BJ (cell line): ENCODE results near the gene TUBE1. TPM values are rescaled to one million over a fixed set of nuclear protein-coding genes. Genes with fewer than 3 reads are reported as not detected.

Experiments used
- CTCF ChIA-PET: fragments of 350-600 bp; formaldehyde crosslinking; extraction: SDS; loops from one replicate; lab custom pipeline; 2021; ENCODE audit warnings: antibody characterized with exemption, inconsistent platforms; lab: Yijun Ruan, JAX
- POLR2A ChIA-PET: fragments of 300-600 bp; sonication (Branson Sonifier 250); formaldehyde crosslinking; extraction: SDS; loops from one replicate; lab custom pipeline; 2021; ENCODE audit warnings: antibody characterized with exemption; lab: Charles Lee
- DNase-seq: peaks from one replicate; pipeline ENCODE4 v3.0.0-alpha.2; 2011; ENCODE audit warnings: low read depth
- H3K27me3 ChIP-seq: 2 replicates; pipeline ENCODE4 v1.6.0; 2011; ENCODE audit warnings: low read length; ENCODE audit not compliant: control insufficient read depth, insufficient read depth
- H3K36me3 ChIP-seq: 2 replicates; pipeline ENCODE4 v1.5.1; 2011; ENCODE audit warnings: low read length; ENCODE audit not compliant: control insufficient read depth, insufficient read depth
- H3K4me3 ChIP-seq: 2 replicates; pipeline ENCODE4 v1.5.1; 2011; ENCODE audit warnings: low read depth, mild to moderate bottlenecking, control low read depth, low read length
- CTCF ChIP-seq: IDR thresholded peaks from 2 replicates; pipeline ENCODE4 v1.5.1; 2011; ENCODE audit warnings: low read depth, mild to moderate bottlenecking, control low read depth, inconsistent platforms, low read length, moderate library complexity; ENCODE audit not compliant: insufficient read depth
- polyA plus RNA-seq: library from polyadenylated mRNA; depleted of rRNA; stranded (reverse); fragments of >200 nt; gene quantifications from 2 replicates; pipeline ENCODE4 v1.2.3, GENCODE V29; 2011

Gene TUBE1
- polyA plus RNA-seq, 1 experiment = 16.6 TPM

GRCh38 chr6:112027942-112028674 lies 59.2 kb downstream of the TUBE1 start:
- POLR2A ChIA-PET = no interaction called here
- H3K27me3 ChIP-seq = peaks cover 5% of the 10 kb centered on the region; the same call in 1 of the 2 replicates

GRCh38 chr6:112026933-112027332 lies 60.3 kb downstream of the TUBE1 start:
- Histone ChIP-seq H3K36me3 (no peaks in the 10 kb centered on the region), H3K27me3 (peaks cover 3% of the 10 kb centered on the region; the same call in 1 of the 2 replicates), H3K4me3 (no peak overlapping the region)
- ChIA-PET CTCF (interaction anchor here (0.7 to 4.2 kb wide), 2 partner anchors 15 to 317 kb away, joined by 3 to 41 read pairs; no protein-coding TSS in a partner anchor), POLR2A (no interaction called here)
- TF ChIP-seq CTCF = no peak
- DNase-seq = no peak

More at GRCh38 chr6:112027942-112028674, 59.2 kb downstream of the TUBE1 start:
- no peak for DNase-seq
- CTCF ChIA-PET = interaction anchor here (1.4 to 4.2 kb wide), 6 partner anchors 8 to 318 kb away, joined by 3 to 41 read pairs (median 12); no protein-coding TSS in a partner anchor
- no peak for TF ChIP-seq CTCF
- Histone ChIP-seq H3K4me3 (no peak overlapping the region), H3K36me3 (no peaks in the 10 kb centered on the region)

- no peak for DNase-seq
- H3K27me3 ChIP-seq = no peaks in the 10 kb centered on the region
- TF ChIP-seq CTCF = no peak
- no peaks in the 10 kb centered on the region for H3K36me3 ChIP-seq
- POLR2A ChIA-PET = no interaction called here
- CTCF ChIA-PET = no interaction called here
- H3K4me3 ChIP-seq = no peak overlapping the region
Observed at GRCh38 chr6:112024464-112024863, 62.8 kb downstream of the TUBE1 start.

- ChIA-PET POLR2A (no interaction called here), CTCF (interaction anchor here (1.2 kb wide), 1 partner anchor 764 kb away, joined by 3 read pairs; a partner anchor contains a TSS)
Observed at GRCh38 chr6:112022749-112023148, 64.5 kb downstream of the TUBE1 start.

More at GRCh38 chr6:112022749-112023148, 64.5 kb downstream of the TUBE1 start:
- DNase-seq = no peak
- H3K36me3 ChIP-seq = no peaks in the 10 kb centered on the region
- no peak for TF ChIP-seq CTCF
- no peaks in the 10 kb centered on the region for H3K27me3 ChIP-seq
- H3K4me3 ChIP-seq = no peak overlapping the region
